ENCODE data around the gene SDK1.
"Not testable (repeated sequence)": the region's sequence is repeated elsewhere in the genome, so short reads cannot be mapped to it uniquely, and the experiment has no call there.

SDK1 gene

GRCh38 chr7:3533040-3533439, 232.0 kb downstream of the SDK1 start:
- DNase-seq (ENCODE audit: low read depth) = no peak

GRCh38 chr7:3537210-3537875, 236.3 kb downstream of the SDK1 start:
- DNase-seq (ENCODE audit: low read depth) = no peak

- DNase-seq (ENCODE audit: low read depth) = no peak
Measured at GRCh38 chr7:3538041-3538440, 237.0 kb downstream of the SDK1 start.

- DNase-seq (ENCODE audit: low read depth) = no peak
Measured at GRCh38 chr7:3540456-3541220, 239.6 kb downstream of the SDK1 start.

DNA sequence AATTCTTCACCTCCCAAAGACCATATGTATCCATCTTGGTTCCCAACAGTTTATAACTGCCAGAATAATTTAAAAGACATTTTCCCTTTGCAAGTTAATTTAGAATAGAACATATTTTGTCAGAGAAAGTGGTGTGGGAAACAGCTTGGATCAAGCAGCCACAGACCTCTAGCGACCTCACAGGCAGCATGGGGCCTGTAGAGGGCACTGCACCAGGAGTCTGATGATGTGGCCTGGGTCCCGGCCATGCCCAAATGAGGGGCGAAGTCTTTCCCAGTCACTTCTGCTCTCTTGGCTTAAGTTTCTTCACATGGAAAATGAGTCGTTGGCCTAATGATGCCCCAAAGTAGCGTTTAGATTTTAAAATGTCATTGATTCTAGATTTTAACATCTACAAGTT, 243.2 kb downstream of the SDK1 start:
- no peak for DNase-seq (ENCODE audit: low read depth)

GRCh38 chr7:3548815-3549214, 247.8 kb downstream of the SDK1 start:
- no peak for DNase-seq (ENCODE audit: low read depth)

DNA sequence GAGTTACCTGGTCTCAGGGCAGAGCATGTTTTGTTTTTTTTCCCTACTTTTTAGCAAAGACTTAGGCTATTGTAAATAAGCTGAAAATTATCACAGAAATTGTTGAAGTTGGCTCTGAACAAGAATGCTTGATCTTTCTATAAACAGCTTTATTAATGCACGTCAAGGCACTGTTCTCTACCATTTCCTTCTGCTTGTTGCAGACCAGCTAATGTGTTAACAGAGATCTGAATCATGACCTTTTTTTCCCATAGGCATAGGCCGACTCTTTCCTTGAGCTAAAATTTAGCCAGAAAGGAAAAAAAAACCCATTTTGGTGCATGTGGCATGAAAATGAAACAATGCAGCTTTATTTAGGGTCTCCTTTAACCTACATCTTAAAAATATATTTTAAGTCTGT, 248.5 kb downstream of the SDK1 start:
- DNase-seq (ENCODE audit: low read depth) = no peak

DNA sequence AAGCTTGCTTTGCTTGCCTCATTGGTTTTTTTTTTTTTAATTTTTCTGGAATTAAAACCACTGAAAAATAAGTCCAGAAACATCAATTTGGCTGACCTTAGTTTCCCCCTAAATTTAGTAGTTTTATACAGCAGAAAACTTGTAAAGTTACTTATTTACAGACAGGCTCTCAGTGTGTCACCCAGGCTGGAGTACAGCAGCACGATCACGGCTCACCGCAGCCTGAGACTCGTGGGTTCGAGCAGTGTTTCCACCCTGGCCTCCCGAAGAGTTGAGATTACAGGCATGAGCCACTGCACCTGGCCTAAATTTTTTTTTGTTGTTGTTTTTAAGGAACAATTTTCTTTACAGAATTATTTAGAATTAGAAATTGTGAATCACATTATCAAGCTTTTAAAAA, 250.5 kb downstream of the SDK1 start:
- no peak for DNase-seq (ENCODE audit: low read depth)

GRCh38 chr7:3552499-3552898, 251.4 kb downstream of the SDK1 start:
- no peak for DNase-seq (ENCODE audit: low read depth)

- DNase-seq (ENCODE audit: low read depth) = no peak
Measured at GRCh38 chr7:3558400-3558799, 257.3 kb downstream of the SDK1 start.

DNA sequence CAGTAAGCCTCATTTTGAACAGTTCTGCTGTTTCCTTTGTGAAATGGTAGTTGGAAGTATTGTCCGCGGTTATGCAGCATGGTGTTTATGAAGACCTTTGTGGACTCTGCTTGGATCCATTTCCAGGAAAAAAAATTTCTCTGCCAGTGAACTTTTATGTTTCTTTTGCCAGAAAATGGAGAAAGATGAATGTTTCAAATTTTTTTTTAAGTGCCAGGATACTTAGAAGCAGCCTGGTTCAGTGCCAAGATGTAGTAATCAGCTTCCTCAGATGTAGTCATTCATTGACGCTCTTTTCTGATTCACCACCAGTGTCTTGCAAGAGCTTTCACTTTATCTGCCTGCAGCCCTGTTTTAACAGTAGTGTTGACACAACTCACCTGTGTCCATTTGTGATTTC, 258.2 kb downstream of the SDK1 start:
- DNase-seq (ENCODE audit: low read depth) = no peak

DNA sequence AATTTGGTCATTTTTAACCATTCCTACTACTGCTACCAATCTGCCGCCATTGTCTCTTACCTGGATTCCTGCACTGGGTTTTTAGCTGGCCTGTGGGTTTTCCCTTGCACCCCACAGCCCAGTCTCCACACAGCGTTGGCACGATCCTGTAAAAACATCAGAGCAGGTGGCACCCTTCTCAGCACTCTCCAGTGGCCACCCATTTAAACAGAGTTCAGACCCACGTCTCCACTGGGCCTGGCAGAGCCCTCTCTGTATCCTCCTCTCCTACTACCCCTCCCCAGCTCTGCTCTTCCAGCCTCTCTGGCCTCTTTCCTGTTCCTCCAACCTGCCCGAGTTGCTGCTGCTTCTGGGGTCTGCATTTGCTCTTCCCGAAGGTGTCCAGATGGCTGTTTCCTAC, 259.4 kb downstream of the SDK1 start:
- DNase-seq (ENCODE audit: low read depth) = no peak

DNA sequence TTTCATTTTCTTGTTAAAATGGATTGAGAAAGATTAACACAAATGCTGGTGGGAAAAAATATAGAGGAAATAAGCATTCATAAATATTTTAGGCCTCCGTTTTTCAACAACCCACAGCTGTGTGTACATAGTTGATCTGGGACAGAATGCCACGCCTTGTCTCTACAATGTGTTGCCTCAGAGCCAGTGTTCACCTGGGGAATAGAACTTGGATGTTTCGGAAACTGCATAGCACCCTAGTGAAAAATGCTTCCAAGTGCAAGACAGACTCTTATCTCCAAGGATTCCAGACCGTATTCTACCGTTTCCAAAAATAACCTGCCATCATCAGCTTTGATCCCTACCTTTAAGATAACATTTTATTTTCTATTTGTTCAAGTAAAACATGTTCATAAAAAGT, 260.9 kb downstream of the SDK1 start:
- no peak for DNase-seq (ENCODE audit: low read depth)

GRCh38 chr7:3564231-3564630, 263.2 kb downstream of the SDK1 start:
- DNase-seq (ENCODE audit: low read depth) = no peak

- DNase-seq (ENCODE audit: low read depth) = no peak
Measured at GRCh38 chr7:3568516-3568915, 267.5 kb downstream of the SDK1 start.

- DNase-seq (ENCODE audit: low read depth) = no peak
Measured at GRCh38 chr7:3569643-3570042, 268.6 kb downstream of the SDK1 start.

- DNase-seq (ENCODE audit: low read depth) = no peak
Measured at GRCh38 chr7:3573151-3573550, 272.1 kb downstream of the SDK1 start.

- no peak for DNase-seq (ENCODE audit: low read depth)
Measured at GRCh38 chr7:3574386-3574785, 273.3 kb downstream of the SDK1 start.

- DNase-seq (ENCODE audit: low read depth) = no peak
Measured at GRCh38 chr7:3575753-3576531, 274.9 kb downstream of the SDK1 start.

DNA sequence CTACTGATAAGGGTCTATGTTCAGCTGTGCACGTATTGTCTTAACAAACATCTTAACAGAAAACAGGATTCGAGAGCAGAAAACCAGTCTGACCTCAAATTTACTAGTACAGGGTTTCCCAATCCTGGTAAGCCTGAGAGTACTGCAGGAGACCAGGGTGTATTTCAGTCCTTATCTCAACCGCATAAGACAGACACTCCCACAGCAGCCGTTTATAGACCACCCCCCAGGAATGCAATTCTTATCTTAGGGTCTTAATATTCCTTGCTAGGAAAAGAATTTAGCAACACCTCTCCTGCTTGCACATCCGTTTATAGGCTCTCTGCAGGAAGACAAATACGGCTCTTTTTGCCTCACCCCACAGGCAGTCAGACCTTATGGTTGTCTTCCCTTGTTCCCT, 277.3 kb downstream of the SDK1 start:
- no peak for DNase-seq (ENCODE audit: low read depth)

DNA sequence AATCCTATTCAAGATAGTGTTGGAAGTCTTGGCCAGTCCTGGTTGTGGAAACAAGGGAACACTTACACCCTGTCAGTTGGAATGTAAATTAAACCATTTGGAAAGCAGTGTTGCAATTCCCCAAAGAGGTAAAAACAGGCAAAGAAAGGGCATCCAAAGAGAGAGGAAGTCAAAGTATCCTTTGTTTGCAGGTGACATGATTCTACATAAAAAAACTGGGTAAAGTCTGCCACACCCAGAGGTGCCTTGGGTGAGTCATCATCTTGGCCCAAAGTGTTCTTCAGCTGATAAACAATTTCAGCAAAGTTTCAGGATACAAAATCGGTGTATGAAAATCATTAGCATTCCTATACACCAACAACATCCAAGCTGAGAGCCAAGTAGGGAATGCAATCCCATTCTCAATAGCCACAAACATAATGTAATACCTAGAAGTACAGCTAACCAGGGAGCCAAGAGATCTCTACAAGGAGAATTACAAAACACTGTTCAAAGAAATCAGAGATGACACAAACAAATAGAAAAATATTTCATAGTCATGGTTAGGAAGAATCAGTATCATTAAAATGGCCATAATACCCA, 278.7 kb downstream of the SDK1 start:
- DNase-seq (ENCODE audit: low read depth) = no peak

- DNase-seq (ENCODE audit: low read depth) = not testable (repeated sequence)
Measured at GRCh38 chr7:3582145-3582544, 281.1 kb downstream of the SDK1 start.

GRCh38 chr7:3585826-3586225, 284.8 kb downstream of the SDK1 start:
- no peak for DNase-seq (ENCODE audit: low read depth)
